Stimulated activated naive B cell treated with anti-CD40 and anti-IgM and Interleukin-4, amounts not matched to agents 10 μg/mL and 1 μg/mL and 100 μg/mL, for 72 hours (primary cell): Measurements from ENCODE around the gene LCN10.
A peak's percentile ranks its signal among the peaks of the same experiment; 100 is the strongest.

ENCODE experiments used
- ATAC-seq, 2 donors: fragments of 150-1000 bp; cut with Tn5 transposase; replicated peaks; 2 replicates each; pipeline ENCODE4 v1.10.0; 2021; ENCODE audit warnings: moderate library complexity in 1 of 2
- DNase-seq: peaks from one replicate; pipeline ENCODE4 v3.0.0; 2021
- H3K27ac Mint-ChIP-seq: one replicate; pipeline ENCODE4 v1.8.0; 2022; ENCODE audit warnings: mild to moderate bottlenecking, mixed read lengths
- H3K27me3 Mint-ChIP-seq, 2 donors: one replicate each; pipeline ENCODE4 v1.8.0; 2022; ENCODE audit warnings: mixed read lengths in 2 of 2
- H3K36me3 Mint-ChIP-seq, 2 donors: one replicate each; pipeline ENCODE4 v1.8.0; 2022; ENCODE audit warnings: mixed read lengths in 2 of 2, mild to moderate bottlenecking in 1 of 2
- H3K4me1 Mint-ChIP-seq, 2 donors: one replicate each; pipeline ENCODE4 v1.8.0; 2022; ENCODE audit warnings: mixed read lengths in 2 of 2, mild to moderate bottlenecking in 1 of 2
- H3K4me3 Mint-ChIP-seq, 2 donors: one replicate each; pipeline ENCODE4 v1.8.0; 2022; ENCODE audit warnings: mild to moderate bottlenecking in 2 of 2, mixed read lengths in 2 of 2, moderate library complexity in 1 of 2
- H3K9me3 Mint-ChIP-seq, 2 donors: one replicate each; pipeline ENCODE4 v1.8.0; 2022; ENCODE audit warnings: mixed read lengths in 2 of 2, mild to moderate bottlenecking in 1 of 2

The LCN10 gene

DNA sequence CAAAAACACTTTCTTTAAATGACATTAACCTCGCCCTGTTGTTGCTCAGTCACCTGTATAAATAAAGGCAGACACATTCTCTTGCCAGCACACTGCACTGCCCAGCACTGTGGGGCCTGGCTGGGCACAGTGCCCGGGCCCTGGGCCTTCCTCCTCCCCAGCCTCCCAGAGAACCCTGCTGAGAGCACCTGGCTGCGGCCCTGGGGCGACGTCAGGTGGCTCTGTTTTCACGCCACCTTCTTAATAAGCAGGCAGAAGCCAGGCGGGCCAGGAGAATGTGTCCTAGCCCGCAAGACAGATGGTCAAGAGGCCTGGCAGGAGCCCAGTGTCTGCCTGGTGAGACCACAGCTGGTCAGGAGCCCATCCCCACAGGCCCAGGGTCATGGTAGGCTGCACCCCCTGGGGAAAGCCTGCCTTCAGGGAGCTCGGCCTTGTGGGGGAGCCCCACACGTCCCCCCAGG is 47.3 kb downstream of the LCN10 start:
- H3K36me3 Mint-ChIP-seq = no peaks in the 10 kb centered on the region

DNA sequence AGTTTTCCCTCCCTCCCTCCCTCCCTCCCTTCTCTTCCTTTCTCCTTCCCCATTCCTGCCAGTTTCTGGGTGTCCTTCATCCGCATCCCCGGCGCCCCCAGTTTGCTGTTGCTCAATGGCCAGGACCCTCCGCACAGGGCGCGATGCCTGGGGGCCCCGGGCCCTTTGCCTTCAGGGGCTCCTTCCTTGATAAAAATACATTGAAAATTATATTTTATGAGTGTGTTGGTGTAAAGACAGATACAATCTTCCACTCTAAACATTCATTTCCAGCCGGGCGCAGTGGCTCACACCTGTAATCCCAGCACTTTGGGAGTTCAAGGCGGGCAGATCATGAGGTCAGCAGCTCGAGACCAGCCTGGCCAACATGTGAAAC is 47.9 kb downstream of the LCN10 start:
- H3K36me3 Mint-ChIP-seq = no peaks in the 10 kb centered on the region
- DNase-seq = no peak
- H3K27me3 Mint-ChIP-seq = peaks cover 7 to 13% of the 10 kb centered on the region in 2 donors
- H3K27ac Mint-ChIP-seq = no peak overlapping the region
- no peaks in the 10 kb centered on the region for H3K9me3 Mint-ChIP-seq
- peaks cover 16 to 27% of the 10 kb centered on the region in 2 donors for H3K4me1 Mint-ChIP-seq
- ATAC-seq = no peak
- no peak overlapping the region for H3K4me3 Mint-ChIP-seq

More for the DNA sequence above, 47.3 kb downstream of the LCN10 start:
- peaks cover 7 to 10% of the 10 kb centered on the region in 2 donors for H3K27me3 Mint-ChIP-seq
- ATAC-seq (no peak), DNase-seq (no peak)
- no peak overlapping the region for H3K4me3 Mint-ChIP-seq
- H3K27ac Mint-ChIP-seq = no peak overlapping the region
- peaks cover 17 to 32% of the 10 kb centered on the region in 2 donors for H3K4me1 Mint-ChIP-seq
- H3K9me3 Mint-ChIP-seq = no peaks in the 10 kb centered on the region

DNA sequence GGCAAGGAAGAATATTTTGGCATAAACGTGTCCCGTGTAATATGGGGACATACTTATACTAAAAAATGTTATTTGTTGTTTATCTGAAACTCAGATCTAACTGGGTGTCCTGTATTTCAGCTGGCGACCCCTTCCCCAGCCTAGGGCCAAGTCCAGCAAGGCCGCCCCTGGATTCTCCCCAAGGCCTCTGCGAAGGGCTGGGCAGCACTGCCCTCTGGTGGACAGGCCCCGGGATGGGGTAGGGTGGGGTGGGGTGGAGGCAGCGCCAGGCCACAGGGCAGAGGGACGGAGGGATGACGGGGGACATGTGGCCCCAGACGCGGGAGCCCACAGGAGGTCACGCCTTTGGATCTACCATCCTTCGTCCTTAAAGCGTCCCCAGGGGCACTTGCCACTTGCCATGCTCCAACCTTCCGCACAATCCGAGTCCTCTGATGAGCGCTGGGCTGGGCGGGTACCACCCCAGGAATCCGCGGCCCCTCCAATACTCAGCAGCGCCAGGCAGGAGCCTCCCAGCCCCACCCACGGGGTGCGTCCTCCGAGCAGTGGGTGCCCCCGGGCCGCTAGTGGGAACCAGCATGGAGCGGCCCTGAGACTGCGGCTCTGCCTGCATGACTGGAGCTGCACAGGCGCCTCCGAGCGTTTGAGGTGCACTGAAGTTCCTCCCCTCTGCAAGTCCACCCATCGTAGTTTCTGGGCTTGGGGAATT is 48.4 kb downstream of the LCN10 start:
- H3K4me1 Mint-ChIP-seq = peaks cover 17 to 27% of the 10 kb centered on the region in 2 donors
- peaks cover 7 to 13% of the 10 kb centered on the region in 2 donors for H3K27me3 Mint-ChIP-seq
- H3K36me3 Mint-ChIP-seq = no peaks in the 10 kb centered on the region
- H3K27ac Mint-ChIP-seq = no peak overlapping the region
- no peaks in the 10 kb centered on the region for H3K9me3 Mint-ChIP-seq
- ATAC-seq (peak; percentile 66 to 71), DNase-seq (no peak)
- no peak overlapping the region for H3K4me3 Mint-ChIP-seq

DNA sequence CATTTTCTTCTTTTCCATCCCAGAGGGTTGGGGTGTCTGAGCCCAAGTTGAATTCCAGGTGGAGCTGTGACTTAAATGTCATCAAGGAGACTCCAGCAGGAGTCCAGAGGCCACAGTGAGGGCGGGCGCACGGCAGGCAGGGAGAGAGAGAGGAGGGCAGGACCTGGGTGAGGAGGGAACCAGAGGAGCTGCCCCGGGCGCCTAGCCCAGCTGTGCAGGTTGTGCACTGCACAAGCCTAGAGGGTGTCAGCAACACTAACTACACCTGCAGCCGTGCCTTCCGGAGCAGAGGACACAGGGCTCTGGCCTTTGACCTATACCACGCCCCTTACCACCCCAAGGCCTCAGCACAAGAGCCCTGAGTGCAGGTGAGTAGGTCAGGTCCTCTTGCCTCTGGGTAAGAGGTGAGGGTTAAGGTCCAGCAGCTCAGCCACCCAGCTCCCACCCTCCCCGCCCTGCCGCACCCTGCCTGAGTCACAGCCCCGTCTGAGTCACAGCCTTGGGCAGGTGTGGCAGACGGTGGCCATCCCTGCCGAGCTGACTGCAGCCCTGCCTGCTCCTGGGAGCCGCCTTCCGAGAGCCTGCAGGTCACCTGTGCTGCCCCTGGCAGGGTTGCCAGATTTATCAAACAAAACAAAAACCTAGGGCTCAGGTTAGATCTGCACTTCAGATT is 49.1 kb downstream of the LCN10 start:
- Mint-ChIP-seq H3K4me1 (peaks cover 17 to 23% of the 10 kb centered on the region in 2 donors), H3K27me3 (peaks cover 7 to 13% of the 10 kb centered on the region in 2 donors), H3K36me3 (no peaks in the 10 kb centered on the region), H3K27ac (peak overlapping the region; percentile 2), H3K4me3 (no peak overlapping the region), H3K9me3 (no peaks in the 10 kb centered on the region)
- DNase-seq (no peak), ATAC-seq (peak; percentile 54 to 58)

DNA sequence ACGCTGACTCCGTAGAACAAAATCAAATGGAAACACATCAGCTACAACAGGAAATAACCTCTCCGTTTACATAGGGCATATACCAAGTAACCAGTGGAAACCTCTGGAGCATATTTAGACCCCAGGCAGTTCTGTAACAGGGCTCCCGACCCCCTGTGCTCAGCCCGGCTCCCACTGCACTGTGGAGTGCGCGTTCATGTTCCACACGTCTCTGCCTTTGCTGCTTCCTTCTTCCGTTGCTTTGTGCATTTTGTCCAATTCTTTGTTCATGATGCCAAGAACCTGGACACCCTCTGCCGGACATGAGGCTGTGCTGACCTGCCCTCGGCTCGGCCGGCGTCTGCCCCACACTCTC is 49.6 kb downstream of the LCN10 start:
- DNase-seq (no peak), ATAC-seq (no peak)
- Mint-ChIP-seq H3K36me3 (no peaks in the 10 kb centered on the region), H3K9me3 (no peaks in the 10 kb centered on the region), H3K27ac (peak overlapping the region; percentile 2), H3K4me3 (no peak overlapping the region), H3K27me3 (peaks cover 7 to 13% of the 10 kb centered on the region in 2 donors), H3K4me1 (peaks cover 19 to 24% of the 10 kb centered on the region in 2 donors)

DNA sequence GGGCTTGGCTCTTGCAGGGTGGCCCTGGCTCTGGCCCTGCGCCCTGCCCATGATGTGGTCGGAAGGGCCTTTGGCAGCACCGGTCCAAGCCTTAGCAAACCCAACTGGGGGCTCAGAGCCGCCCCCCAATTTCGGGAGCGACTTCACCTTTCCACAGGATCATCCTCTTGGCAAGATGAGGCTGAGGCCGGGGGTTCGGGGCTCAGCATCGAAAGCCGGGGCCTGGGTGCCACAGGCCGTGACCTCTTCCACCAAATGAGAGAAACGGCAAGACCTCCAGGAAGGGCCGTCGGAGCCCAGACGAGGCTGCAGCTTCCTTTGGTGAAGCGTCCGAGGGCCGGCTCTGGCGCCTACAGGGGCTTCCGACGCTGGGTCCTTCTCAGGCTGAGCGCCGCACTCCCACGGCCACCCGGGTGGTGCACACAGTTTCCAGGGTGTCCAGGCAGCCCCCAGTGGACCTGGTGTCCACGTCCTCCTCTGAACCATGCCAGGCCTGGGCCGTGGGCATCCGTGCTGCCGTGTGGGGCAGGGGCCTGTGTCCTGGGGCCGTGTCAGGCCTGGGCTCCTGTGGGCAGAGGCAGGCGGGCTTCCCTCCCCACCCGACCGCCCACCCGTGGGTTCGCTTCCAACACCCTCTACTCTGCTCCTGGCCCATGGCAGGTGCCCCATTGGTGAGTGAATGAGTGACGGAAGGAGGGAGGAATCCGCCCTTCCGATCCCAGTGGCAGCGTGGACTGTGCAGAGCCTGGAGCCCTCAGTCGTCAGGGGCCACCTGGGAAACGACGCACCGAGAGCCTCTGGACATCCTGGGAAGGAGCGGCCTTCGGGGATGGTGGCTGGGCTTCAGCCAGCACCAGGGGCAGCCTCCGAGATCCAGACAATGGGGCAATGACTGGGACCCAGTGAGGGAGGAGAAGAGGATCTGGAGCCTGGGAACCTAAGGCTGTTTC is 50.3 kb downstream of the LCN10 start:
- H3K4me1 Mint-ChIP-seq = peaks cover 15 to 22% of the 10 kb centered on the region in 2 donors
- no peak overlapping the region for H3K4me3 Mint-ChIP-seq
- peaks cover 5 to 11% of the 10 kb centered on the region in 2 donors for H3K27me3 Mint-ChIP-seq
- DNase-seq (no peak), ATAC-seq (no peak)
- no peak overlapping the region for H3K27ac Mint-ChIP-seq
- no peaks in the 10 kb centered on the region for H3K9me3 Mint-ChIP-seq
- H3K36me3 Mint-ChIP-seq = no peaks in the 10 kb centered on the region

DNA sequence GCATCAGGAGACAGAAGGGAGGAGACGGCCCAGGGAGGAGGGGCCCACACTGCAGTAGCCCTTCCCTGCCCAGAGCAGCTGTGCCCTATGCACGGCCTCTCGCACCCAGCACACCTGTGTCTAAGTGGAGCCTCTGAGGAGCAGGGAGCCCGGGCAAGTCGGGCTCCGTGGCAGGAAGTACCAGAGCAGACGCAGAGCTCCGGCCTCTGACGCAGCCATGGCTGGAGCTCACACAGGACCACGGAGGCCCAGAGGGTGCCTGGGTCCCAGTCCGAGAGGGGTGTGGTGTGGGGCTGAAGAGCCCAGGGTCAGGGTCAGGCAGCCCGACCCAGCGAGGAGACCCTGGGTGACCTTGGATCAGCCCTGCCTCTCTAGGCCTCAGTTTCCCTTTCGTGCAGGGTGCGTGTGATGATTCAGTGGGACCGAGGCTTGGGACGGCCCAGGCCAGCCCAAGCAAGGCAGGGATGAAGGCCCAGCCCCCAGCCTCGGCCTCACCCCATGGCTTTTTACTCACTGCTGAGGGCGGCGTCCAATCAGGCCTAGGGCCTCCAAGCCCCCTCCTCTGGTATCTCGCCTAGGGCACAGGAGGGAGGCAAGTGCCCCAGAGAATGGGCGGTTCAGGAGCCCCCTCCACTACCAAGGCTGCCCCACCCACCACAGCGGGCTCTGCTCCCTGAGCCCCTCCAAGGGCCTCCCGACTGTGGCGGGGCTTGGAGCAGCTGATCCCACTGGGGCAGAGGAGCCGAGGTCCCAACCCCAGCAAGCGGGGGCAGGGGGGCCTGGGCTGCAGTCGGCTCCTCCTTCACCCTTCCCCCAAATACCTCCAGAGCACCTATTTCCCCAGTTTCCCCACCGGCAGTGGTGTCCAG is 51.2 kb downstream of the LCN10 start:
- H3K27ac Mint-ChIP-seq = no peak overlapping the region
- no peaks in the 10 kb centered on the region for H3K9me3 Mint-ChIP-seq
- H3K27me3 Mint-ChIP-seq = peaks cover 0 to 6% of the 10 kb centered on the region in 2 donors
- H3K4me1 Mint-ChIP-seq = peaks cover 10 to 17% of the 10 kb centered on the region in 2 donors
- no peak for DNase-seq
- no peak for ATAC-seq
- H3K36me3 Mint-ChIP-seq = no peaks in the 10 kb centered on the region
- H3K4me3 Mint-ChIP-seq = no peak overlapping the region

DNA sequence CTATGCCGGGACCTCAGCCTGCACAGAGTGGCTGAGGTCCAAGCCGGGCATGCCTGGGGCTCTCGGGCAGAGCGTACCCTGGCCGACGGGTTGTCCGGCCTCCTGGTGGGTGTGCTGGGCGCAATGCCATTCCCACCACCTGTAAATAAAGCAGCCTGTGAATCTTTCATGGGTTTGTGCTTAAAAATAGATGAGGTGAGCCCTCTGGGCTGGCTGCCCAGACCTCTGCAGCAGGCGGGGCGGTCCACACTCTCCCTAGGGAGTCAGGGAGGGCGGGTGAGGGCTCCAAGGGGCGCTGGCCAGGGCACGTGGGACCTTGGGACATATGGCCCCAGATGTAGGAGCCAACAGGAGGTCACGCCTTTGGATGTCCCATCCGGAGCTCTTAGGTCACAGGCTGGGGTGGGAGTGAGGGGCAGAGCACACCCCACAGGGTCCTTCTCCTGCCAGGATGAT is 51.9 kb downstream of the LCN10 start:
- Mint-ChIP-seq H3K4me3 (no peak overlapping the region), H3K27ac (no peak overlapping the region), H3K4me1 (peaks cover 12 to 18% of the 10 kb centered on the region in 2 donors), H3K36me3 (no peaks in the 10 kb centered on the region), H3K27me3 (peaks cover 0 to 4% of the 10 kb centered on the region in 2 donors), H3K9me3 (no peaks in the 10 kb centered on the region)
- DNase-seq = no peak
- ATAC-seq = no peak

DNA sequence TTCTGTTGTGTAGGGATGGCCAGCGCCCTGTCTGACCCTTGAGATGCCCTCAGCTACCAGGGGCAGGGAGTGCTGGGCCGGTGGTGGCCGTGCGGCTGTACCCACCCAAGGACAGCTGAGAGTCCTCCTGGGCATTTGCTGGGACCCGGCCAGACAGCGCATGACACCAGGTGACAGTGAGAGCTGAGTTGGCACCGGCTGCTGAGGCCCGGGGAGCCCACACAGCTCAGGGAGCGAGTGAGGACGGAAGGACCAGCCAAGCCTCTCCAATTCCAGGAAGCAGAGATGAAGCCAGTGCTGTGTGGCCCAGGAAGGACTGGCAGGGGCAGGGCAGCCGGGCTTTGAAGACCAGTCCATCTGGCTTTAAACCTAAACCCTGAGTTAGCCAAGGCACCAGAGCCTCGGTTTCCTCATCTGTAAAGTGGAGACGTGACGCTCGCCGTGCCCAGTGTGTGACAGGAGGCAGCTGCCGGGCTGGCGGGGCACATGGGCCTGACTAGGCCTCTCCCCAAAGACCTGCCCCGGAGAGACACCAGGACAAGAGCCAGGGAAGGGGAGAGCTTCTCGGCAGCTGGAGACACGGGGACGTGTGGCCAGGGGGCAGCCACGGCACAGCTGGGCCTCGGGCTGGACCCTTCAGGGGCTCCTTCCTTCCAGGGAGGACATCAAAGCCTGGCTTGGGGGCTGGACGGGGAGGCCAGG is 52.5 kb downstream of the LCN10 start:
- no peaks in the 10 kb centered on the region for H3K9me3 Mint-ChIP-seq
- H3K36me3 Mint-ChIP-seq = no peaks in the 10 kb centered on the region
- no peak overlapping the region for H3K4me3 Mint-ChIP-seq
- no peak overlapping the region for H3K27ac Mint-ChIP-seq
- H3K4me1 Mint-ChIP-seq = peaks cover 13 to 19% of the 10 kb centered on the region in 2 donors
- DNase-seq (no peak), ATAC-seq (no peak)
- peaks cover 0 to 3% of the 10 kb centered on the region in 2 donors for H3K27me3 Mint-ChIP-seq

DNA sequence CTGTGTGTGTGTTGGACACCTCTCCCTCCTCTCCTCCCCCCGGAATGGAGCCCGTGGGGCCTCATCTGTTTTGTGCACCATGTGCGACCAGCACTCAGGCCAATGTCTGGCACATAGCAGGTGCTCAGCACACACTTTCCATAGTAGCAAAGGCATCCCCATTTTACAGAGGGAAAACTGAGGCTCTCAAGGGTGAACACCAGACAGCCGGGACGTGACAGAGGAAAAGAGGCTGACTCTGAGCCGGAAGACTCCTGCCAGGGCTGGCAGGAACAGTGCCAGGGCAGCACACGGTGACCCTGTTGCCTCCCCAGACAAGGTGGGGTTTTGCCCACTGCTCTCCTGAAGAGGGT is 53.7 kb downstream of the LCN10 start:
- H3K27me3 Mint-ChIP-seq = peaks cover 0 to 3% of the 10 kb centered on the region in 2 donors
- H3K4me3 Mint-ChIP-seq = no peak overlapping the region
- no peak overlapping the region for H3K27ac Mint-ChIP-seq
- H3K36me3 Mint-ChIP-seq = no peaks in the 10 kb centered on the region
- no peaks in the 10 kb centered on the region for H3K9me3 Mint-ChIP-seq
- ATAC-seq (no peak), DNase-seq (no peak)
- peaks cover 13 to 19% of the 10 kb centered on the region in 2 donors for H3K4me1 Mint-ChIP-seq

DNA sequence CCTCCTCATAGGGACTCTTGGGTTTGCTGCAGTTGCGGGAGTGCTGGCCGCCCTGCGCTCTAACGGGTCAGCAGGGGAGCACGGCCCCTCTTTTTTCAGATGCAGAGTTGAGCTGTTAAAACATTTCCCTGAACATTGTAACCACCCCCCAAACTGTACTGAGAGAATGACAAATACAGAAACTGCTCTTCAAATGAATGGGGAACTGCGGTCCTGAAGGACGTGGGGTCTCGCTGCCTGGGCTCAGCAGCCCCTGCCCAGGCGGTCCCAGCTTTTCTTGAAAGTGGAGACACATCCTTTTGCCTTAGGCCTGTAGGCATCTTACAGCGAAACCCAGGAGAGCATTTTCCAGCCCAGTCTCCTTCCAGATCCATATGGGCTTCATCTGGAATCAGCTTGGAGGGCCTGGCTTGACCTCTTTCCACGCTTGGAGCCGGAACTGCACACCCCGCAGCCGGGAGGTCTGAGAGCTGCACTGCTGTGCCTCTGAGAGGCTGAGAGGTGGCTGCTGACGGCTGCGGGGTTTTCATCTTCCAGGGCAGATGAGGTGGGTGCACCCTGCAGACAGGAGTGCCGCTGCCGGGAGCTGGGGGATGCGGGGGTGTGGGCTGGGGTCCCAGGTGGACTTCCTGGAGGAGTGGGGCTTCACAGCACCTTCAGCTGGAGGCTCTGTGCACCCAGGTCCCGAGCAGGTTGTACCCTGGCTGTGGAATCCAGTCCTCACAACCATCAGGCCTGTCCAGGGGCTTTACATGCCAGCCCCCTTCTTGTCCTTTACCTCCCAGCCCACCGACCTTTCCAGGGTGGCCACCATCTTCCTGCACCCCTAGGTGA is 54.2 kb downstream of the LCN10 start:
- ATAC-seq = peak; percentile 18 to 31
- H3K4me1 Mint-ChIP-seq = peaks cover 13 to 19% of the 10 kb centered on the region in 2 donors
- H3K36me3 Mint-ChIP-seq = no peaks in the 10 kb centered on the region
- H3K27ac Mint-ChIP-seq = no peak overlapping the region
- no peak for DNase-seq
- peaks cover 0 to 3% of the 10 kb centered on the region in 2 donors for H3K27me3 Mint-ChIP-seq
- no peaks in the 10 kb centered on the region for H3K9me3 Mint-ChIP-seq
- H3K4me3 Mint-ChIP-seq = peak overlapping the region; percentile 36 to 64
